HuH-7 (cell line): Measurements from ENCODE around the gene SPATA31C1.
"Not testable (repeated sequence)": the region's sequence is repeated elsewhere in the genome, so short reads cannot be mapped to it uniquely, and the experiment has no call there.

Experiments
- DNase-seq: peaks from one replicate; pipeline ENCODE4 v3.0.0; 2011; ENCODE audit warnings: low spot score

Gene SPATA31C1

DNA sequence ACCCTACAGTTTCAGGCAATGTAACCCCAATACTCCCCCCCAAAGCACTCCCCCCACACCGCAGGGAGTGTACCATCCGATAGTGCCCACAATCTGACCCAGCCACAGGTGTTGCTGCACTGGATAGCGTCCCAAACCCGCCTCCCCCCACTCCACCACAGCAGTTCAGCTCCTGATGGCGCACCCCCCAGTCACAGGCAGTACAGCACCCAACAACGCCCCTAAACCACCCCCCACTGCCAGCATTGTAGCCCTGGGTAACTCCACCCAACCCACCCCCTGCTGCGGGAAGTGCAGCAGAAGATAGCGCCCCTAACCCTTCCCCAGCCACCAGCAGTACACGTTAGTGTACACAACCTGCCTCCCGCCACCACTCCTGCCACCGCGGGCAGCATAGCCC lies 20.6 kb downstream of the SPATA31C1 start:
- DNase-seq: not testable (repeated sequence)

GRCh38 chr9:87939096-87939495 lies 21.3 kb downstream of the SPATA31C1 start:
- not testable (repeated sequence) for DNase-seq

DNA sequence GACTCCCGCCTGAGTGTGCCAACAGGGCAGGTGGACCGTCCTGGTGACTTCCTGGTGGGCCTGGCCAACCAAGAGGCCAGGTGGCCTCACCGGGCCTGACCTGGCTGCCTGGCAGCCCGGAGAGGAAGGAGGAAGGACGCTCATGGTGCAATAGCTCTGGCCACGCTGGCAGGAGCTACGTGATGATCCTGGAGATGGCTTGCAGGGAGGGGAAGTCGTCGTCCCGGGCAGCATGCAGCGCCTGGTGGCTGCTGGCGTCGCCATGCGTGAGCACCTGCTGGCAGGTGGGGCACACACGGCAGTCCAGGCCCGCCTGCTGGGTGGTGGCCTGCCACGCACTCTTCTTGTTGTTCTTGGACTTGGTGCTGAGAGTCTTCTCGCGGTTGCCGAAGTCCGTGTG lies 26.3 kb downstream of the SPATA31C1 start:
- DNase-seq: no peak

DNA sequence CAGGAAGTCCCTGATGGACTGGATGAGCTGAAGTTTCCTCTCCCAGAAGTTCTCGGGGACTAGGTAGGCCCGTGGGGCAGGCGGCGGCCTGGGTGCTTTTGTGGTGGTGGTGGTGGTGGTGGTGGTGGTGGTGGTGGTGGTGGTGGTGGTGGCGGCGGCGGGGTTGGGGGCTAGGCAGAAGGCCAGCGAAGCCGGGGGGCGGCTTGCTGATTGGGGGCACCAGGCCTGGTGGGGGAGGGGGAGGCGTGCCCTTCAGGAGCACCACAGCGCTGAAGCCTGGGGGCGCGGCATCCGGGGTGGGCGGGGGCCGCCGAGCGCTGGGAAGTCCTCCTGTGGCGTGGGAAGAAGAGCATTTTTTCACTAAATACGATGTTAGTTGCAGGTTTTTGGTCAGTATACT lies 26.9 kb downstream of the SPATA31C1 start:
- no peak for DNase-seq

GRCh38 chr9:87950296-87950695 lies 32.5 kb downstream of the SPATA31C1 start:
- DNase-seq: no peak

- DNase-seq: peak; percentile 55
Measured at GRCh38 chr9:87950765-87951488, 33.2 kb downstream of the SPATA31C1 start.

- DNase-seq: no peak
Measured at GRCh38 chr9:87954230-87954629, 36.5 kb downstream of the SPATA31C1 start.

DNA sequence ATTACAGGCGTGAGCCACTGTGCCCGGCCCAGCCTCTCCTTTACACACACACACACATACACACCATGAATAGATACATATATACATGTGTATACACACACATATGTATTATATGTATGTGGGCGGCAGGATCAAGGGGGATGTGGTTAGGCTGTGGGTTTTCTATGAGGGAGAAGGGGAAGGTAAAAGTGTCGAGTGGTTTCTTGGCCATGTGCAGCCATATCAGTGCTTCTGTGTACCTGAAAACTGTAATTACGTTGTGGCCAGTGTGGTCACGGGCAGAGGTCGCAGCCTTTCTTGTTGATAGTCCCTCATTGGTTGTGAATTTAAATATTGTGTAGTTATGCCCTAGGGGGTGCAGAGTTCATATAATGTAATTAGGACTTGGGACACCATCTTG lies 40.1 kb downstream of the SPATA31C1 start:
- DNase-seq: no peak

DNA sequence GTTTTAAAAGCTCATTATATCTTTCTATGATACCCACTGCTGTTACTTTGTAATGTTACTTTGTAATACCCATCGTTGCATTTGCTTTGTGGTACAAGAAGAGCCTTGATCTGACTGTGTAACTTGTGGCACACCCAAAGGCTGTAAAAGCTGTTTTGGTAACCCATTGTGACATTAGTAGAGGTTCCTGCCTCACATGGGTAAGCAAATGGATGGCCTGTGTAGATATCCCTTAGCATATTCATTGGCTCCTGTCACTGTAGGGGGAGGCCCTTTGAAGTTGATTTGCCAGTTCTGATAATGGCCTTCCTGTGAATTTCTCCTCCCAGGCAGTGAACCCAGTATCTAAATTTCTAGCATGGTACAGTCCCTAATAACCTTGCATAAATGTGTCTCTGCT lies 40.8 kb downstream of the SPATA31C1 start:
- DNase-seq: no peak

GRCh38 chr9:87959916-87960581 lies 42.3 kb downstream of the SPATA31C1 start:
- no peak for DNase-seq

DNA sequence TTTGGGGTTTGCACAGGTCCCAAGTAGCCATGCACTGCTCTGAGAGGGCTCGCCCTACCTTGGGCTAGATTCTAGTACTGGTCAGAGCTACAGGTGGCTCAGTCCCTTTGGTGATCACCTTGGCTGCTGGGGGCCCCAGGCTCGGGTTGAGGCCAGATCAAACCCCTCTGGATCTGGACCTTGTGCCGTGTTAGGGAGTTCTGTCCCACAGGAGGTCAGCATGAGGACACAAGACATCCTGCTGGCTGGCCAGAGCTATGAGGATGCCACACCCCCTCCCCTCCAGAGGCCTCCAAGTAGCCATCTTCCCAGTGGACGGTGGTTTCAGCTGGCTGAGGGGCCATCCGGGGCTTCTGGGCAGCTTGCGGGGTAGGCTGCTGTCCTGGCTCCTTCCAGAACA lies 46.0 kb downstream of the SPATA31C1 start:
- DNase-seq: no peak

GRCh38 chr9:87964826-87965225 lies 47.1 kb downstream of the SPATA31C1 start:
- no peak for DNase-seq

DNA sequence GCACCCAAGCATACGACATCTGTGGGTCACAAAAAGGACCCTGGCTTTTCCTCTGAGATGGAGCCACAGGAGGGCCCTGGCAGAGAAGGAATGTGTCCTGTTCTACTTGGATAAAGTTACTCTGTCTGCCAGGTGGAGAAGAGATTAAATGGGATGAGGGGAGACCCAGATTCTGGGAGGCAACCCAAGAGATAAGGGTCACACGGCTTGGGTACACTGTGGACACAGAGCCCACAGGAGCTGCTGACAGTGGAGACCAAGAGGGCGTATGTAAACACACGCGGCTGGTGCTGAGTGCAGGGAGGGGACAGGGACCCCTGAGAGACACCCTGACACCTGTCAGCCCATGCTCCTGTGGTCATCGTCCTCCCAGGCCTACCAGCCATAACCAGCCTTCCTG lies 50.4 kb downstream of the SPATA31C1 start:
- DNase-seq: no peak

GRCh38 chr9:87970602-87971001 lies 52.8 kb downstream of the SPATA31C1 start:
- DNase-seq: no peak

DNA sequence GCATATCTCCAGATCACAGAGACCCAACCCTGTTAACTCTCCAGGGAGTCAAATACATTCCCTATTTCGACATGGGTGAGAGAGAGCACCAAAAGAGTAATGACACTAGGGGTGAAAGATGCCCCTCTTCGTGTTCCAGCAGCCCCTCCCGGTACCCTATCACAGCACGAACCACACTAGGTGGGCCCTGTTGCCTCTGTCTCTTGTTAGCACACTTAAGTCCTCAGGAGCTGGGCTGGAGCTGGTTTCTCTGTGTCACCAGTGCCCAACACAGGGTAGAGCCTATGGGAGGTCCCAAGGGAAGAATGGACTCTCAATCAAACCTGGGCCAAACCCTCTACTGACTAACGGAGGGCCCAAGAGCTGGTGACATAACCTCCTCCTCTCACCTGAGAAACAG lies 55.4 kb downstream of the SPATA31C1 start:
- no peak for DNase-seq
